HG03139 (cell line): ENCODE data around the gene CFAP20DC.
"Not testable (repeated sequence)": the region's sequence is repeated elsewhere in the genome, so short reads cannot be mapped to it uniquely, and the experiment has no call there.

Experiments
- ATAC-seq: cut with Tn5 transposase; IDR thresholded peaks from one replicate; pipeline ENCODE4 v1.9.1; 2021; ENCODE audit not compliant: unreplicated experiment

CFAP20DC gene

DNA sequence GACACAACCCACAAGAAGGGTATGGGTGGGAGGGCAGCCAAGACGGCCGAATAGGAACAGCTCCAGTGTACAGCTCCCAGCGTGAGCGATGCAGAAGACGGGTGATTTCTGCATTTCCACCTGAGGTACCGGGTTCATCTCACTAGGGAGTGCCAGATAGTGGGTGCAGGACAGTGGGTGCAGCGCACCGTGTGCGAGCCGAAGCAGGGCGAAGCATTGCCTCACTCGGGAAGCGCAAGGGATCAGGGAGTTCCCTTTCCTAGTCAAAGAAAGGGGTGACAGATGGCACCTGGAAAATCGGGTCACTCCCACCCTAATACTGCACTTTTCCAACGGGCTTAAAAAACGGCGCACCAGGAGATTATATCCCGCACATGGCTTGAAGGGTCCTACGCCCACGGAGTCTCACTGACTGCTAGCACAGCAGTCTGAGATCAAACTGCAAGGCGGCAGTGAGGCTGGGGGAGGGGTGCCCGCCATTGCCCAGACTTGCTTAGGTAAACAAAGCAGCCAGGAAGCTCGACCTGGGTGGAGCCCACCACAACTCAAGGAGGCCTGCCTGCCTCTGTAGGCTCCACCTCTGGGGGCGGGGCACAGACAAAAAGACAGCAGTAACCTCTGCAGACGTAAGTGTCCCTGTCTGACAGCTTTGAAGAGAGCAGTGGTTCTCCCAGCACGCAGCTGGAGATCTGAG lies 243.1 kb downstream of the CFAP20DC start:
- ATAC-seq = not testable (repeated sequence)

DNA sequence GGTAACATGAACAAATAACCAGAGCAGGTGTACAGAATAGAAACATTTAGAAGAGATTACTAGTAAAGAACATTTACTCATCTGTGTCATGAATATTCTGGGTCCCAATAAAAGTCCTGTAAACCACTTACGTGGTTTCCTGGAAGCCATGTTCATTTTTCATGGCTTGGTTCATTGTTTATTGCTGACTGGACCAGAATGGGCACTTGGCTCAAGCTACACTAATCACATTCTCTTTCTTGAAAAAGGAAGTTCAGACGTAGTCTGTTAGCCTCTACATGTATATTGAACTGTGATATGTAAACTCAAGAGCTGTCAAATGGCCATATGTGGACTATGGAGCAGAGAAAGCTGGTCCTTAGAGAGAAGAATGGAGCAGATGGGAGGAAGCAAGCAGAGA lies 244.9 kb downstream of the CFAP20DC start:
- ATAC-seq = no peak

DNA sequence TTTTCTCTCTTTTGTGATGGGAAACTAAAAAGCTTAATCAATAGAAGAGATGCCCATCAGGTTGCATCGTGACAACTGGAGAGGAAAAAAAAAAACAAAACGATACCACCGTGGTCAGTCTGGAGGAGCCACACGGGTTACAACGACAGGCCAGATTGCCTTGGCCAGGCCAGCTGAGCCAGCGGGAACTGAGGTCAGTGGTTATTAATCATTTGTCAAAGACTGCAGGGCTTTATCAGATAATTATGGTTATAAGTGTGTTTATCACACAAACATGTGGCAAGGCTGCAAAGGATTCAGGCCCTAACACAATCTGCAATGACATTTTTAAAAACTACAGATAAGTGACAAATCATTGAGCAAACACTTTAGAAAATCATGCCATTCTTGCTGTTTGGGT lies 248.3 kb downstream of the CFAP20DC start:
- no peak for ATAC-seq

DNA sequence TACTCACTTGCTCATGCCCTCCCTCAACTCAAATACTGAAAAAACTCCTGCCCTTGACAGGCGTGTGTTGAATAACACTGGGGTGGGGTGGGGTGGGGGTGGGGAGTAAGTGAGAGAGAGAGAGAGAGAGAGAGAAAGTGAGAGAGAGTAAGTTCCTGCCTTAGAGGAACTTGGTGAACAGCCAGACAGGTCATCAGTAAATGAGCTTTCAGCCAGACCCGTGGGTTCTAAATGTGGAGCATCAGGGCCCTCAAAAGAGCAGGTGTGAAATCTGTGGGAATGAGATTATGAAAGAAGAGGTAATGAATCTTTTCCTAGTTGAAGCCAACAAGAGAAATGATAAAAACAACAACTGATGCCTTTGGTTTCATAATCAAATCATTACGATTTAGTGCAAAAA lies 248.9 kb downstream of the CFAP20DC start:
- no peak for ATAC-seq

DNA sequence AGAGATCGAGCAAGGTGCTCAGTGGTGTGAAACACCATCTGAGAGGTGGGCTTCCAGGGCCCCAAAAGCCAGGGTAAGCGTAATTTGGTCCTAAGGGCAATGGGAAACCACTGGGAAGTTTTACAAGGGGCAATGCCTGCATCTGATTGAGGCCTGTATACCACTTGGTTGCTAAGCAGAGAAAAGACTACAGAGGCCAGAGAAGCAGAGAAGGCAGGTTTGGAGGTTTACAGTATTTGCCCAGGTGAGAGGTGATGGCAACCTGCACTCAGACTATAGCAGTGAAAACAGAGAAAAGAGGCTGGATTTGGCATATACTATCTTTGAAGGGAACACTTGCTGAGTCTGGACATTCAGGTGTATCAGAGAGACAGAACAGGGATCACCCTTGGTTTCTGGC lies 249.8 kb downstream of the CFAP20DC start:
- ATAC-seq = no peak

DNA sequence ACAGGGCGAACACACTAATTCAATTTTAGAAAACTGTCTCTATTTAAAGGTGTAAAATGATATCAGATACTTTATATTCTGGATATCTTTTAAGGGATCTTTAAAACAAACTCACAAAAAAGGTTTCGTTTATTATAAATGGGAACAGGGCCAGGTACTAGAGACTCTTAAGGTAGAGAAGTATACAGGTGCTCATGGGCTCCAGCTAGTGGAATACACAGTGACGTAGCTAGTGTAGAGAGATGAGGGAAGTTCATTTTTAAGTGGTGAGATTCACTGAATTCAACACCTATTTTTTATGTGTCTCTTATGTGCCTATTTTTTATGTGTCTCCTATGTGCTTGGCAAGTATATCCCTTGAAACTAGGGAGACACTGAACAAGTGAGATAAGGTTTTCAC lies 250.6 kb downstream of the CFAP20DC start:
- ATAC-seq = no peak

DNA sequence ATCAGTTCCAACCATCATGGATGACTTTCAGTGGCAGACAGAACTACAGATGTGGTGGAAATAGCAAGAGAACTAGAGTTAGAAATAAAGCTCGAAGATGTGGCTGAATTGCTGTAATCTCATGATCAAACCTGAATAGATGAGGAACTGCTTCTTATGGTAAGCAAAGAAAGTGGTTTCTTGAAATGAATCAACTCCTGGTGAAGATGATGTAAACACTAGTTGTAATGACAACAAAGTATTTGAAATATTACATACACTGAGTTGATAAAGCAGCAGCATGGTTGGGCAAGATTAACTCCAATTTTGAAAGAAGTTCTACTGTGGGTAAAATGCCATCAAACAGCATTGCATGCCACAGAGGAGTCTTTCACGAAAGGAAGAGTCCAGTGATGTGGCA lies 251.5 kb downstream of the CFAP20DC start:
- ATAC-seq = no peak

DNA sequence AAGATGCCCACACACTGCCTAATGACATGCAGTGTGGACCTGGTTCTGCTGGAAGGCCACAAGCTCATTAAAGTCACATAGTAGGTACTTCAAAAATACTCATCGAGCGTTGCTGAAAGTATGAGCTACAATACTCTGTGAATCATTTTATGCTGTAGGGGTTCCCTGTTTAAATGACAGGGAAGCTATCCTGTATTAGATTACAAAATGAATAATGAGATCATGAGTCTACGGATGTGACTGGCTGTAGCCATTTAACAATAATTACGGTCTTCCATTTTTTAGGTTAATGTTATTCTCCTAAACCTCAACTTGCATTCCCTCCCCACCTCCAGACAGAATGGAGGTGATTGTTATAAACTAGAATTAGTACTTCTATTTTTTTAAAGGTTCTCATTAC lies 255.1 kb downstream of the CFAP20DC start:
- ATAC-seq = no peak

DNA sequence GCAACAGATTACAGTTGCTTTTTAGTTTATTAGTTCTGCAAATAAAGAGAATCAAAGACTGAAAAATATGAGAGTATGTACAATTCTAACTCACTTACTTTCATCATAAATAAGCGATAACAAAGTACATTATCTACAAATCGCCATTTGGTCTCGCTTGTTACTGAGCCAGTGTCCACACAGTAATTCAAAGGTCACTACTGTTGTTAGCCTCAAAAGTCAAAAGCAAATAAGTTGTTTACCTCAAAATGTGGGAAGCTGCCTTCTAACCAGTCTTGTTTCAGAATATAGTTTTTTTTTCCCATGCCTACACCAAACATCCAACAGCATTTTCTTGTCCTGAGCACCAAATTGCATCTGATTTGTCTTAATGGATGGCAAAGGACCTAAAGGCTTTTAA lies 255.9 kb downstream of the CFAP20DC start:
- ATAC-seq = no peak

DNA sequence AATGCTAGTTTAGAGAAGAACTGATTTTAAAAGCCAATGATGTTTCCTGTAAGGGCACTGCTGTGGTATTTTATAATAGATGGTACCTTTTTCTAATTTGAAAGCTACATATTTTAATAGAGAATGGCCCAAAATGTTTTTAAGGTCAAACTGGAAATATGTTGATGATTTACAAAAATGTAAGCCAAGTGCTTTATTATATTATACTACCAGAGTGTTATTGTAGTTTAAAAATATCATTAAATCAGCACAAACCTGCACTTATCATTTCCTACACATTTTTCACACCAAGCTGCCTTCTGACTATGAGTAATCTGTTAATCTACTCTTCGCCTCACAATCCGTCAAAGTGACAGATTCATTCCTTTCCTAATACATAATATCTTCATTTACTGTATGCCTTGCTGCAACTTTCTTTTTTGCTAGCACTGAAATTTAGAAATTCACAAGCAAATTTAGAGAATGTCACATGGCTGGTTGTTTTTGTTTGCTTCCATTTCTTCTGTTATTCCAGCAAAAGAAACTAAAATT lies 256.8 kb downstream of the CFAP20DC start:
- no peak for ATAC-seq

DNA sequence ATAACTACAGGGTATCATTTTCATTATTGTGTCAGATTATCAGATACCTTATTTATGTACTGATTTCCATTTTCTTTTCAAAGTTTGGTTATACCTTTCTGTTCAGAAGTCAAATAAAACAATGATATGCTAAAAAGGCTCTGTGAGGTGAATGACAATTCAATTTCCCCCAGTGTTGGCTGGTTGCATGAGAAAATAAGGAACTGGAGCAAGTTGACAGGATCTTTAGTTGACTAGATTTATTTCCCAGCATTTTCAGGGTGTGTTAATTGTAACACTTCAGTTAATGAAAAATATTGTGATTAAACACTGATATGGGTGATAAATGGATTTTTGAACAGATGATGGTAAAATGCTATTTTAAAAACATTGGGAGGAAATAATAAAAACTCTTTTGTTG lies 260.4 kb downstream of the CFAP20DC start:
- ATAC-seq = no peak

DNA sequence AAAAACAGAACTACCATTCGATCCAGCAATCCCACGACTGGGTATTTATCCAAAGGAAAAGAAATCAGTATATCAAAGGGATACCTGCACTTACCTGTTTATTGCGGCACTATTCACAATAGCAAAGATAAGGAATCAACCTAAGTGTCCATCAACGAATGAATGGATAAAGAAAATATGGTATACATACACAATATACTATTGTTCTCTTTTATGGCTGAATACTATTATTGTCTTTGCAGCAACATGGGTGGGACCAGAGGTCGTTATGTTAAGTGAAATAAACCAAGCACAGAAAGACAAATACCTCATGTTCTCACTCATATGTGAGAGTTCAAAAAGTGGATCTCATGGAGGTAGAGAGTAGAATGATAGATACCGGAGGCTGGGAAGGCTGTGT lies 264.9 kb downstream of the CFAP20DC start:
- no peak for ATAC-seq

DNA sequence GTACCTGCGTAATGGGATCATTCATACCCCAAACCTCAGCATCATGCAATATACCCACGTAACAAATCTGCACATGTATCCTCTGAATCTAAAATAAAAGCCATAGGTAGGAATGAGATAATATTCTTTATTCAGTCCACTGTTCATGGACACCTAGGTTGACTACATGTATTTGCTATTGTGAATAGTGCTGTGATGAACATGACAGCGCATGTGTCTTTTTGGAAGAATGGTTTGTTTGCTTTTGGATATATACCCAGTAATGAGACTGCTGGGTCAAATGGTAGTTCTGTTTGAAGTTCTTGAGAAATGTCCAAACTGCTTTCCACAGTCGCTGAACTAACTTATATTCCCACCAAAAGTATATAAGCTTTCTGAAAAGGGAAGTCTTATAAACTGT lies 265.4 kb downstream of the CFAP20DC start:
- no peak for ATAC-seq

DNA sequence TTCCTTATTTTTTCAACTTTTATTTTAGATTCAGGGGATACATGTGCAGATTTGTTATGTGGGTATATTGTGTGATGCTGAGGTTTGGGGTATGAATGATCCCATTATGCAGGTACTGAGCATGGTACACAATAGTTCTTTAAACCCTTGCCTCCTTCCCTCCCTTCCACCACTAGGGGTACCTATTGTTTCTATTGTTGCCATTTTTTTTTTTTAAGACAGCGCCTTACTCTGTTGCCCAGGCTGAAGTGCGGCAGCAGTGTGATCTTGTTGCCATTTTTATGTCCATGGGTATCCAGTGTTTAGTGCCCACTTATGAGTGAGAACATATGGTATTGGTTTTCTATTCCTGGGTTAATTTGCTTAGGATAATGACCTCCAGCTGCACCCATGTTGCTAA lies 266.0 kb downstream of the CFAP20DC start:
- no peak for ATAC-seq

DNA sequence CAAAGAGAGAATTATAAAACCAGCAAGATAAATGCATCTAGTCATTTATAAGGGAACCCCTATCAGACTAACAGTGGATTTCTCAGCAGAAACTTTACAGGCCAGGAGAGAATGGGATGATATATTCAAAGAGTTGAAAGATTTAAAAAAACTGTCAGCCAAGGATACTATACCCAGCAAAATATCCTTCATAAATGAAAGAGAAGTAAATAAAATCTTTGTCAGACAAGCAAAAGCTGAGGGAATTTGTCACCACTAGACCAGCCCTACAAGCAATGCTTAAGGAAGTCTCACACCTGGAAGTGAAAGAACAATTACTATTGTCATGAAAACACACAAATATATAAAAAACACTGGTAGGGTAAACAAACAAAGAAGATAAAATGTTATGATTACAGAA lies 269.9 kb downstream of the CFAP20DC start:
- ATAC-seq = no peak

DNA sequence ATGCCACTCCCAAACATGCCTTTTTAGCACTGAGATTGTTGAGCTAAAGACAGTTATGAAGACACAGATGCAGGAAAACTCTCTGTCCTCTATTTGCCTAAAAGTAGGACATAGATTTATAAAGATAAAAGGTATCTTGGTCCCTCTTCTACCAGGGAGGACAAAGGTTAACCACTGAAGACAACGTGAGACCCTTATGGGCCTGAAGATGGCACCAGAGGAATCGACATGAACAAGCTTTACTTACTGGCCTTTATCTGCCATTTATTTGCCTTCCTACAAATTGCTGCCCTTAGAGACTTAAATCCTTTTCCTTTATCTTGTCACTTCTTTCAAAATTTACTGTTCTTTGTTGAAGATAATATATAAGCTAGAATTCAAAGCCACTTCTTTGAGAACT lies 273.6 kb downstream of the CFAP20DC start:
- no peak for ATAC-seq

DNA sequence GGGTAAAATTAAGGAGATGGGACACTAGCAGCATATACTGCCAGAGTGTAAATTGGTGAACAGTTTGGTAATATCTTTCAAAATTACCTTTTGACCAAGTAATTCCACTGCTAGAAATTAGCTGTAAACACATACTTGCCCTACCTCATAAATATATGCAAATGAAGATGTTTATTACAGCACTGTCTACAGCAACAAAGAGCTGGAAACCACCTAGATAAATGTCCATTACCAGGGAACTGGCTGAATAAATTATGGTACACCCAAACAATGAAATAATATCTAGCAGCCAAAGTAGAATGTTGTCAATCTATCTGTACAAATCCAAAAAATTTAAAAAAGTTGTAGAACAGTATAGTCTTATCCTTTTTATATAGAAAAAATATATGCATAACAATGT lies 277.4 kb downstream of the CFAP20DC start:
- no peak for ATAC-seq

DNA sequence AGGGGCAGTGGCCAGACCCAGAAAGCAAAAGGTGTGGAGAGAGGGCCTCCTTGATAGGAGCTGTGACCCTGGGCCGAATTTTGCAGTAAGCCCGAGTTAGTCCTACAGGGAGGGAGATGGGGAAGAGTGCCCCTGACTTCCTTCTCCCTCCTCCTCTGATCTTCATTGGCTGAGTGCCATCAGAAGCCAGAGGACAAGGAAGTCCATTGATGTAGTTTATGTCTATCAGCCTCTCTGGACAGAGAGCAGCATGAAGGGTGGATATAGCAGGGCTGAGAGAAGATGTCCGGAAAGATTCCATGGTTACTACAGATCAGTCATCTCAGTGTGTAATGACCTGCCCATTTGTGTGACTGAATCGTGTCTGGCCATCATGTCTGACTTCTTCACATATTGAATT lies 280.8 kb downstream of the CFAP20DC start:
- no peak for ATAC-seq

DNA sequence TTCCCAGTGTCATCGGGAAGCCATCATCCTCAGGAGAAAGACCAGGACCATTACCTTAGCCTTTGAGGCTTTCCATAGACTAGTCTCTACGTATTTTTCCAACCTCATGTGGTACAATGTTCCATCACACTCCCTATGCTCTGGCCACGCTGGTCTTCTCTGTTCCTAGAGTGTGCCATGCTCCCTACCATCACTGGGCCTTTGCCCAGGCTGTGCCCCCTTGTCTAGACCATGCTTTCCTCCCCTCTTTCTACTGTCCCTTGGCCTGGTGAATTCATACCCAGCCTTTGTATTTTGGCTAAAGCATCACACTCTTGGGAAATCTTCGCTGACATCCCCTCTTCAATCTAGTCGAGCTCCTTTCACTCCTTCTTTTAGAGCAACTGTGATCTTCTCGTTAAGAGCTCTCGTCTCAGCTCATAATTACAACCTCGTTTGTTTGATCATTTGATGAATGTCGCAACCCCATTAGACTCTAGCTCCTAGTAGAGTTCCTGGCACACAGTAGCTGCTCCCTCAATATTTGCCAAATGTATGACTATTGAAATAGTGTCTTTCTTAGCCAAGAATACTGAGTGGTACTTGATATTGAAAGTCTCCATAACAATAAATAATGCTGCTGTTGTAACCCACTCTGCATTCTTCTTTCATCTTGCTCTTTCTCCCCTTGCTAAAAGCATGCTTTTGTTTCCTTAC lies 283.1 kb downstream of the CFAP20DC start:
- ATAC-seq = no peak

DNA sequence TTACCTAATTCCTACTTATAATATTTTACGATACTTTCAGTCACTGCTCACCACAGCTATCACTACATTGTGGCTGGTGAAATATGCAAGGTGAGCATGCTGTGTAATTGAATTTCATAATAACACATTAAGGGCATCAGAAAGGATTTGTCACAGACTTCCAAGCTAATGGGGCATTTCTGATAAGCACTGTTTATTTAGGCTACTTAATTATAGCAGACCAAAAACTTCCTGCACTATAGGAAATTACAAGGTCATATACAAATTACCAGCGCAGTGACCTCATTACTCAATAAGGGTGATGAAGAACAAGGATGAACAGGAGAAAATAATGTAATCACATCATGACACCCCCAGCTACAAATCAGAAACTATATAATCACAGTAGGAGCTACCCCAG lies 294.7 kb downstream of the CFAP20DC start:
- ATAC-seq = no peak

DNA sequence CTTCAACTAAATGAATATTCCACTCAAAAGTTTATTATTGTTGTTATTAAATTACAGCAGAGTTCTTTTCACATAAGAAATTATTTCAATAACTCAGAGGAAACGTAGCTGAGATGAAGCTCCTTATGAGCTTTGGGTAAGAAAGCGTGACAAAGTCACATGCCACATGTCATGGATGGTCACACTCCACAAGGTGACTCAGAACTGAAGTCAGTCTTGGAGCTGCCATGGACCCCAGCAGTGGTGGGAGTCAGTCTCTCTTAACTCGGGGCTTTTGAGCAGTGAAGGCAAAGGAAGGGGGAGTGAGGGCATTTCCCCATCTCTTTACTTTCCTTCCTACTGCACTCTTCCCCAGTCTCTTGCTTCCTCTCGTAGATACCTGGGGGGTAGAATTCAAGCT lies 295.8 kb downstream of the CFAP20DC start:
- ATAC-seq = peak; percentile 64

DNA sequence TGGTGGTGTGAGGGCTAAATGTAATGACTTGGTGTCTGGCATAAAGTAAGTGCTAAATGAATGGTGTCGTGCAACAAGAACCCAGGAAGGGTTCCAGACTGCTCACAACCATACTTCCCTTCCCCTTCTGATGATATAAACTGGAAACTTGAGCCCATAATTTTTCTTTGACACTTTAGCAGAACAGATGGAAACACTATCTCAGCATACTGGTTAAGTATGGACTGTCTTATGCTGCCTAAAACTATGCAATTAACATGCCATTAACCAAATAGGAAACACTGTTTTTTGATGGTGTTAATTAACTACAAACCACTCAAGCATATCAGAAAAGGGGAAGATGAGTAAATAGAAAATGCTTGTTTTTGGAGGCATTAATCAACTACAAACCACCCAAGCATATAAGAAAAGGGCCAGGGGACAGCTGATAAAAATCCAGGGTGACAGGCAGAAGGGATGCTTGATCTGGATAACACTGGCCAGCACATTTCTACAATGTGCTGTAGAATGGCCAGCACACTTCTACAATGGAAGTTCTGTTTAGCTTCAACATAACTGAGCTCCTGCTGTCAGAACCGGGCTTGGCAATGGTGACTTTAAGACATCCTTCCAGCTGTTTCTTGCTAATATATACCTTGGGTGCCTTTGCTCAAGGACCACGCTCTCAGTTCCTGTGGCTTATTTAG lies 297.8 kb downstream of the CFAP20DC start:
- no peak for ATAC-seq
